HL-60 (cell line): ENCODE measurements around the gene TANGO6.

Experiments used
- CTCF ChIP-seq: IDR thresholded peaks from one replicate; pipeline ENCODE4 v1.5.1; 2011; ENCODE audit warnings: low read length, control low read depth, inconsistent platforms; ENCODE audit not compliant: insufficient read depth
- GABPA ChIP-seq: IDR thresholded peaks from 2 replicates; pipeline ENCODE4 v1.6.1; 2012; ENCODE audit warnings: low read depth
- POLR2AphosphoS5 ChIP-seq: IDR thresholded peaks from 2 replicates; pipeline ENCODE4 v1.6.1; 2012; ENCODE audit warnings: low read depth
- SPI1 ChIP-seq: IDR thresholded peaks from 2 replicates; pipeline ENCODE4 v1.6.1; 2012; ENCODE audit warnings: low read depth, mild to moderate bottlenecking, borderline replicate concordance

GRCh38 chr16:69110406-69110805, 267.1 kb downstream of the TANGO6 start:
- TF ChIP-seq CTCF (no peak), POLR2AphosphoS5 (no peak), SPI1 (no peak), GABPA (no peak)
